GM12873 (cell line): ENCODE results near the gene GSC2.

Experiments used
- TF ChIP-seq, protein P1 (sequence below): IDR thresholded peaks from 2 replicates; pipeline ENCODE4 v1.5.1; 2012; ENCODE audit warnings: low read depth, mild to moderate bottlenecking, moderate library complexity, low read length, control low read depth; ENCODE audit not compliant: insufficient read depth; ENCODE audit errors: missing control alignments

The GSC2 gene

DNA sequence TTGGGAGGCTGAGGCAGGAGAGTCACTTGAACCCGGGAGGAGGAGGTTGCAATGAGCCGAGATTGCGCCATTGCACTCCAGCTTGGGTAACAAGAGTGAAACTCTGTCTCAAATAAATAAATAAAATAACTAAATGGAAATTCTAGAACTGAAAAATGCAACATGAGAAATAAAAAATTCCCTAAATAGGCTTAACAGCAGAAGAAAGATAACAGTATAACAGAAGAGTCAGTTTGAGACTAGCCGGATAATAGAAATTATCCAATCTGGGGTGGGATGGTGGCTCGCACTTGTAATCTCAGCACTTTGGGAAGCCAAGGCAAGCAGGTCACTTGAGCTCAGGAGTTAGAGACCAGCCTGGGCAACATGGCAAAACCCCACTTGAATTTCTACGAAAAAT lies 14.3 kb upstream of the GSC2 start:
- TF ChIP-seq, protein P1, sequence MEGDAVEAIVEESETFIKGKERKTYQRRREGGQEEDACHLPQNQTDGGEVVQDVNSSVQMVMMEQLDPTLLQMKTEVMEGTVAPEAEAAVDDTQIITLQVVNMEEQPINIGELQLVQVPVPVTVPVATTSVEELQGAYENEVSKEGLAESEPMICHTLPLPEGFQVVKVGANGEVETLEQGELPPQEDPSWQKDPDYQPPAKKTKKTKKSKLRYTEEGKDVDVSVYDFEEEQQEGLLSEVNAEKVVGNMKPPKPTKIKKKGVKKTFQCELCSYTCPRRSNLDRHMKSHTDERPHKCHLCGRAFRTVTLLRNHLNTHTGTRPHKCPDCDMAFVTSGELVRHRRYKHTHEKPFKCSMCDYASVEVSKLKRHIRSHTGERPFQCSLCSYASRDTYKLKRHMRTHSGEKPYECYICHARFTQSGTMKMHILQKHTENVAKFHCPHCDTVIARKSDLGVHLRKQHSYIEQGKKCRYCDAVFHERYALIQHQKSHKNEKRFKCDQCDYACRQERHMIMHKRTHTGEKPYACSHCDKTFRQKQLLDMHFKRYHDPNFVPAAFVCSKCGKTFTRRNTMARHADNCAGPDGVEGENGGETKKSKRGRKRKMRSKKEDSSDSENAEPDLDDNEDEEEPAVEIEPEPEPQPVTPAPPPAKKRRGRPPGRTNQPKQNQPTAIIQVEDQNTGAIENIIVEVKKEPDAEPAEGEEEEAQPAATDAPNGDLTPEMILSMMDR: no peak

DNA sequence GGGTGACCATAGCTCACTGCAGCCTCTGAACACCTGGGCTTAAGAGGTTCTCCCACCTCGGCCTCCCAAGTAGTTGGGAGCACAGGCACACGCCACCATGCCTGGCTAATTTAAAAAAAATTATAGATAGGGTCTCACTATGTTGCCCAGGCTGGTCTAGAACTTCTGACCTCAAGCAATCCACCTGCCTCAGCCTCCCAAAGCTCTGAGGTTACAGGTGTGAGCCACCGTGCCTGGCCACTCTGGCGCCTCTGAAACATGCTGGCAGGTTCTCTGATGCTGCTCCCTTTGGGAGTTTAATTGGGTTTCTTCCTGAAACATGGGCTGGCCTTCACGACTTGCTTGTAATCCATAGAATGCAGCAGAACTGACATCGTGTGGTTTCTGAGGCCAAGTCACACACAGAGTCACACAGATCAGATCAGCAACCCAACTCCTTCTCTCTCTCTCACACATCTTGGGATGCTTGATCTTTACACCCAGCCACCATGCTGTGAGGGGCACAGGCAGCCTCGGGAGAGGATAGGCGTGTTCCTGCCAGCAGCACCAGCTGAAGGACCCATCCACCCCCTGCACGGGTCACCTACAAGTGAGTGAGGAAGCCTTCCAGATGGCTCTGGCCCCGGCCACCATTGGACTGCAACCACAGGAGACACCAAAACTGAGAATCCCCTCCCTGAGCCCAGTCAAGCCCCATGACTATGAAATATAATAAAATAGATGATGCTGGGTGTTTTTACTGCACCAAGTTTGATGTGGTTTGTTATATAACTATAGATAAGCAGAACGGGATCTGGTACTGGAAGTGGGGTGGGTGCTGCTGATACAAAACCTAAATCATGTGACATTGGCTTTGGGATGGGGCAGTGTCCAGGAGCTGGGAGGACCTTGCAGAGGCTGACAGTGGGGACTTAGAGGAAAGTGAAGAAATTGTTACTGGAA lies 3.1 kb upstream of the GSC2 start:
- TF ChIP-seq, protein P1: no peak

DNA sequence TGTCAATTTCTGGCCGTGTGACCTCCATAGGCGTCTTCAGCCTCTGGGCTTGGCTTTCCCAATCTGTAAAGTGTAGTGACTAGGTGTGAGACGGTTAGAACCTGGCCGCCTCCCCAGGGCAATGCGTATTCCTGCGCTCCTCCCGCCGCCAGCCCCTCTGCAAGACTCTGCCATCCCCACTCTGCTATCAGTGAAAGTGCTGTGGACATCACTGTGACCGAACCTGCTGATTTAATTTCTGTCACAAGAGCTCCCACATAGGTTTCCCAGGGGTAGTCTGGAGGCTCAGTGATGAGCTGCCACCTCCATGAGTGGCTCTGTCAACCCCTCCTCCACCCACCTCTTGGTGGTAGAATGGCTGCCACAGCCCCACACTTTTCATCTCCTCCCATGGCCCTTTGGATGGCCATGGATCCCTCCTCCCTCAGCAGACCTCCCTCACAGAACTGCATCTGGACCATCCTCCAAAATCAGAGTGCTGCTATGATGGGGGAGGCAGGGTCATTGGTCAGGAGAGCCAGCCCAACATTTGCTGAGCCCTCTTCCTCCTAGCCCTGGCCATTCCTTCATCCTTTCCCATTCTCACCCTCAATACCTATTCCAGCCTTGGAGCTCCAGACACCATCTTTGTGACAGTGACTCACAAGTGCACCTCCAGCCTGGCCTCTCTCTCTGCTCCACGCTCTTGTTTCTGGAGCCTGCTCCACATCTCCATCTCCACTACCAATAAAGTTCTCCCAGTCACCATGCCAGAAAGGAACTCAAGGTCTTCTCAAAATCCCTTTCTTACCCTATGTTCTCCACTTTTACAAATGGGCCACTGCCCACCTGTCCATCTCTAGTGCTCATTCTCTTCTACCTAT lies 1.5 kb upstream of the GSC2 start:
- TF ChIP-seq, protein P1: no peak

- TF ChIP-seq, protein P1: no peak
Measured at GRCh38 chr22:19150482-19151328, 613 bp upstream of the GSC2 start.

DNA sequence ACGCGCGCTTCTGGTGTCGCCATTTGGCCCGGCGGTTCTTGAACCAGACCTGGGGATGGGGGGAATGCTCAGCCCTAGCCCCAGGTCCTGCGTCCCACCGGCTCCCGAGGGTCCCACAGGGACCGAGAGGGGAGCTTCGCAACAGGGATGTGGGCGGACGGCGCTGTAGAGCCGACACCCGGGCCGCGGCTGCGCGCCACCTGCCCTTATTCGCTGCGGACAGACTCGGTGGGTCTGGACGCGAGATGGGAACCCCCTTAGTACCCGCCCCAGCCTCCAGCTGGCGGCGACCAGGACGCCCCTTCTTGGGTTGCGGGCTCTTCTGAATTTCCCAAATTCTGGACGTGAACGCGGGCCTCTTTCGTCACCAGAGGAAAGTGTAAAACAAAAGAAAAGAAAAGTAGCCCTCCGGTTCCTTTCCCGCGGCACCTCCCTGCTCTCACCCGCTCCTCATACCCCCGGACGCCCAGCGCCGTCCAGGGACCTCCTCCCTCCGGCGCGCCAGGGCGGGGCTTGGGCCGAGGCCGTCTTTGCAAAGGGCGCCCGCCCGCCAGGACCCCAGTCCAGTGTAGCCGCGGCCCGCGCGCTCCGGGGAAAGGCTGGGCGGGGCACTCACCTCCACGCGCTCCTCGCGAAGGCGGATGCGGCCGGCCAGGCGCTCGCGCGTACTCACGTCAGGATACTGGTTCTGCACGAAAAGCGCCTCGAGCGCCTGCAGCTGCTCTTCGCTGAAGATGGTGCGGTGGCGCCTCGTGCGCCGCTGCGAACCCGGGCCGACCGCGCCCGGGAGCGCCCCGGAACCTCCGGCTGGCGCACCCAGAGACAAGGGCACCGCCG lies 827 bp downstream of the GSC2 start:
- TF ChIP-seq, protein P1: no peak

DNA sequence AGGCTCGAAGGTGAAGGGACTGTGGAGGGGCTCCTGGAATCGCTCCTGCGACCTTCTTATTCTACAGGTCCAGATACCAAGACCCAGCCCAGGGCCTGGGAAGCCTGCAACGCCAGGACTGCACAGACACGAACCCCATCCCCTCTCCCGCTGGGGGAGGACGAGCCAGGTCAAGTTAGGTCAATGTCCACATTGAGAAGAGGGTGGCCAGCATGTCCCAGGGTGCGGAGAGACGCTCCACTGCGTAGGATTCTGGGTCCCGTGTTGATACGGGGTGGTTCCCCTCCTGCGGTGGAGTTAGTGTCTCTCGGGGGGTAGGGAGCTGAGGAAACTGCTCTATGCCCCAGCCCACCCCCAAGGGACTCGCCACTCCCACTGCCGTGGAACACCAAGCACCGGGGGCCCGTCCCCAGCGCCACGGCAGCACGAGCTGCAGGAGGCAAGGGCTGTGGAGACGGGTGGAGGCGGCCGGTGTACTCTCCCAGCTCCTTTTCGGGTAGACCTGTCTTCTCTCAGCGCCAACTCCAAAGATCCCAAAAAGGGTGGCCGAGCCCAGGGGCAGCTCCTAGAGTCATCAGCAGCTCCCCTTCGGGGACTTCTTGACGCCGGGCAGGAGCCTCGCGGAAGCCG lies 1.6 kb downstream of the GSC2 start:
- TF ChIP-seq, protein P1: no peak
